Measurements from ENCODE around the gene CFLAR.
"Not testable (repeated sequence)": the region's sequence is repeated elsewhere in the genome, so short reads cannot be mapped to it uniquely, and the experiment has no call there.

GRCh38 chr2:201184248-201184647 is 68.3 kb downstream of the CFLAR start:
- not testable (repeated sequence) for TF ChIP-seq POLR2A, CTCF (IDR thresholded peaks at IDR 0.05)

All from uterus (tissue), 2 donors.